CD14-positive monocyte (primary cell): ENCODE results near the gene BUD13. TPM values are rescaled to one million over a fixed set of nuclear protein-coding genes. Genes with fewer than 3 reads are reported as not detected.
A peak's percentile ranks its signal among the peaks of the same experiment; 100 is the strongest.

Experiments
- DNase-seq, 3 donors: peaks; one replicate each; pipeline ENCODE4 v3.0.0-alpha.2; 2011 to 2022
- H2AFZ ChIP-seq: 2 replicates; pipeline ENCODE4 v1.6.0; 2012; ENCODE audit warnings: mild to moderate bottlenecking, low read depth, low read length, inconsistent platforms; ENCODE audit not compliant: insufficient read depth, poor library complexity, severe bottlenecking
- H3K27ac ChIP-seq, 2 donors: 1 replicate in 1 of 2; 2 replicates in 1 of 2; pipeline ENCODE4 v1.5.1; 2012 to 2013; ENCODE audit warnings: low read length in 2 of 2, control low read depth in 1 of 2, inconsistent platforms in 1 of 2, low read depth in 1 of 2, mild to moderate bottlenecking in 1 of 2
- H3K27me3 ChIP-seq, 2 donors: one replicate each; pipeline versions ENCODE4 v1.6.0 to v1.6.1; 2011 to 2013; ENCODE audit warnings: low read length in 2 of 2; ENCODE audit not compliant: control insufficient read depth in 2 of 2, insufficient read depth in 2 of 2
- H3K36me3 ChIP-seq, 2 donors: replicated peaks in 1 of 2; 1 replicate in 1 of 2; 2 replicates in 1 of 2; pipeline versions ENCODE4 v1.5.1 to v1.6.1; 2012 to 2013; ENCODE audit warnings: low read length in 2 of 2, control low read depth in 1 of 2, inconsistent platforms in 1 of 2, mild to moderate bottlenecking in 1 of 2; ENCODE audit not compliant: insufficient read depth in 2 of 2, control insufficient read depth in 1 of 2
- H3K4me1 ChIP-seq, 2 donors: 1 replicate in 1 of 2; 2 replicates in 1 of 2; pipeline versions ENCODE4 v1.5.1 to v1.6.1; 2012 to 2013; ENCODE audit warnings: low read length in 2 of 2, control low read depth in 1 of 2, inconsistent platforms in 1 of 2, mild to moderate bottlenecking in 1 of 2, moderate library complexity in 1 of 2; ENCODE audit not compliant: insufficient read depth in 2 of 2, control insufficient read depth in 1 of 2
- H3K4me2 ChIP-seq: replicated peaks from 2 replicates; pipeline ENCODE3; 2012; ENCODE audit warnings: low read length, moderate library complexity, mild to moderate bottlenecking; ENCODE audit not compliant: poor library complexity, severe bottlenecking; ENCODE audit errors: extremely low read depth
- H3K4me3 ChIP-seq, 3 experiments: fragments of 200-600 bp in 1 of 3; sonication (generic) in 1 of 3; replicated peaks in 1 of 3; 1 replicate in 2 of 3; 2 replicates in 1 of 3; pipeline ENCODE4 v1.5.1; 2011 to 2013; ENCODE audit warnings: low read length in 3 of 3, mild to moderate bottlenecking in 3 of 3, control low read depth in 2 of 3, low read depth in 2 of 3, inconsistent platforms in 1 of 3, moderate library complexity in 1 of 3
- H3K79me2 ChIP-seq: 2 replicates; pipeline ENCODE4 v1.6.0; 2012; ENCODE audit warnings: mild to moderate bottlenecking, control low read depth, inconsistent platforms, low read length, moderate library complexity; ENCODE audit not compliant: insufficient read depth
- H3K9ac ChIP-seq: 2 replicates; pipeline ENCODE4 v1.6.0; 2017; ENCODE audit warnings: low read length, mild to moderate bottlenecking; ENCODE audit not compliant: insufficient read depth, poor library complexity, severe bottlenecking
- H3K9me3 ChIP-seq, 2 donors: replicated peaks in 1 of 2; 1 replicate in 1 of 2; 2 replicates in 1 of 2; pipeline versions ENCODE4 v1.5.1 to v1.6.1; 2012 to 2013; ENCODE audit warnings: low read length in 2 of 2, control low read depth in 1 of 2; ENCODE audit not compliant: control insufficient read depth in 1 of 2, insufficient read depth in 1 of 2
- H4K20me1 ChIP-seq: 2 replicates; pipeline ENCODE4 v1.6.0; 2012; ENCODE audit warnings: mild to moderate bottlenecking, low read length, control low read depth, moderate library complexity; ENCODE audit not compliant: insufficient read depth
- H3K27ac Mint-ChIP-seq, 7 donors: one replicate each; pipeline ENCODE4 v1.8.0; 2020; ENCODE audit warnings: mild to moderate bottlenecking in 7 of 7, mixed read lengths in 7 of 7, moderate library complexity in 6 of 7, inconsistent platforms in 2 of 7
- H3K27me3 Mint-ChIP-seq, 3 donors: one replicate each; pipeline ENCODE4 v1.8.0; 2021 to 2022; ENCODE audit warnings: low read depth in 3 of 3, mild to moderate bottlenecking in 3 of 3, mixed read lengths in 3 of 3, moderate library complexity in 3 of 3, inconsistent platforms in 1 of 3
- H3K36me3 Mint-ChIP-seq, 2 donors: one replicate each; pipeline ENCODE4 v1.8.0; 2020; ENCODE audit warnings: mixed read lengths in 2 of 2, inconsistent platforms in 1 of 2, mild to moderate bottlenecking in 1 of 2
- H3K4me1 Mint-ChIP-seq: one replicate; pipeline ENCODE4 v1.8.0; 2020; ENCODE audit warnings: mild to moderate bottlenecking, mixed read lengths
- H3K4me3 Mint-ChIP-seq, 2 donors: one replicate each; pipeline ENCODE4 v1.8.0; 2020; ENCODE audit warnings: mild to moderate bottlenecking in 2 of 2, mixed read lengths in 2 of 2, moderate library complexity in 1 of 2
- H3K9me3 Mint-ChIP-seq, 7 donors: one replicate each; pipeline ENCODE4 v1.8.0; 2020 to 2022; ENCODE audit warnings: mixed read lengths in 7 of 7, mild to moderate bottlenecking in 6 of 7, moderate library complexity in 6 of 7, inconsistent platforms in 2 of 7
- CTCF ChIP-seq: fragments of 200-600 bp; IDR thresholded peaks from one replicate; pipeline ENCODE4 v1.8.0; 2022; ENCODE audit warnings: antibody characterized with exemption, mild to moderate bottlenecking
- WGBS: methylation state at CpG from one replicate; pipeline ENCODE4 v1.1.5; 2013; ENCODE audit warnings: missing lambda C conversion rate; ENCODE audit not compliant: insufficient coverage; 5-methylcytosine and 5-hydroxymethylcytosine counted together
- intact Hi-C, 2 donors: fragments of 100-400 bp; cut with micrococcal nuclease; formaldehyde crosslinking; loops; one replicate each; pipeline versions ENCODE4 v1.15.0 to v1.15.1; 2023
- polyA plus RNA-seq, 3 donors: library from polyadenylated mRNA; depleted of rRNA in 1 of 3; unstranded in 2 of 3; stranded (reverse) in 1 of 3; fragments of 300-500 nt in 2 of 3; fragments of >200 nt in 1 of 3; fragmentation: Illumina TruSeq in 2 of 3; gene quantifications; 1 replicate in 2 of 3; 2 replicates in 1 of 3; pipeline ENCODE4 v1.2.3, GENCODE V29; 2012 to 2021

BUD13 gene
- polyA plus RNA-seq, 3 donors: 4.2 to 8.7 (median 5.3) TPM

GRCh38 chr11:116701876-116702275 lies 70.9 kb downstream of the BUD13 start:
- Histone ChIP-seq H3K27me3 (peaks cover 0 to 5% of the 10 kb centered on the region in 2 donors), H2AFZ (no peak overlapping the region), H3K27ac (no peak overlapping the region), H3K79me2 (no peaks in the 10 kb centered on the region), H3K36me3 (no peaks in the 10 kb centered on the region), H3K4me3 (no peak overlapping the region), H3K9me3 (no peaks in the 10 kb centered on the region), H4K20me1 (no peaks in the 10 kb centered on the region), H3K9ac (no peak overlapping the region), H3K4me2 (no peak overlapping the region), H3K4me1 (no peaks in the 10 kb centered on the region)
- intact Hi-C loops: no loop called here
- no peaks in the 10 kb centered on the region for H3K4me1 Mint-ChIP-seq
- 93% methylated on average over 2 of the region's 2 CpGs for WGBS
- peaks cover 4 to 17% (median 16%) of the 10 kb centered on the region in 3 donors for H3K27me3 Mint-ChIP-seq
- no peak for TF ChIP-seq CTCF
- no peaks in the 10 kb centered on the region for H3K9me3 Mint-ChIP-seq
- H3K36me3 Mint-ChIP-seq: no peaks in the 10 kb centered on the region
- no peak overlapping the region for H3K4me3 Mint-ChIP-seq
- DNase-seq: no peak
- peak overlapping the region in 1 of 7 donors; percentile 22 for H3K27ac Mint-ChIP-seq

GRCh38 chr11:116701297-116701801 lies 71.4 kb downstream of the BUD13 start:
- intact Hi-C loops: no loop called here
- H2AFZ ChIP-seq: no peak overlapping the region
- no peak overlapping the region for H3K4me3 ChIP-seq
- H3K79me2 ChIP-seq: no peaks in the 10 kb centered on the region
- H3K27ac ChIP-seq: no peak overlapping the region
- no peak for TF ChIP-seq CTCF
- 86% methylated on average over 5 of the region's 7 CpGs for WGBS
- no peak overlapping the region for H3K4me3 Mint-ChIP-seq
- H3K36me3 ChIP-seq: no peaks in the 10 kb centered on the region
- no peaks in the 10 kb centered on the region for H4K20me1 ChIP-seq
- no peak overlapping the region for H3K4me2 ChIP-seq
- no peaks in the 10 kb centered on the region for H3K4me1 ChIP-seq
- H3K4me1 Mint-ChIP-seq: no peaks in the 10 kb centered on the region
- H3K36me3 Mint-ChIP-seq: no peaks in the 10 kb centered on the region
- H3K9me3 ChIP-seq: no peaks in the 10 kb centered on the region
- H3K27me3 ChIP-seq: peaks cover 0 to 5% of the 10 kb centered on the region in 2 donors
- H3K9ac ChIP-seq: no peak overlapping the region
- peaks cover 4 to 14% (median 13%) of the 10 kb centered on the region in 3 donors for H3K27me3 Mint-ChIP-seq
- no peaks in the 10 kb centered on the region for H3K9me3 Mint-ChIP-seq
- H3K27ac Mint-ChIP-seq: no peak overlapping the region
- DNase-seq: no peak
